ENCODE measurements around the gene C5orf52. TPM values are rescaled to one million over a fixed set of nuclear protein-coding genes. Genes with fewer than 3 reads are reported as not detected.

The C5orf52 gene
- total RNA-seq, result not detected

- Mint-ChIP-seq H3K27me3 (peaks cover 29% of the 10 kb centered on the region), H3K9me3 (no peaks in the 10 kb centered on the region), H3K4me3 (peak within 1 kb of the TSS; percentile 84), H3K27ac (peak within 1 kb of the TSS; percentile 88), H3K4me1 (peaks cover 32% of the 10 kb centered on the region), H3K36me3 (ENCODE audit: low read depth) (peaks cover 8% of the 10 kb centered on the region)
- ChIA-PET POLR2A (interaction anchor here (0.6 kb wide), 1 partner anchor 83 kb away, joined by 3 read pairs; no protein-coding TSS in a partner anchor), CTCF (interaction anchor here (0.5 to 1.1 kb wide), 3 partner anchors 14 to 328 kb away, joined by 3 to 4 read pairs (median 3); no protein-coding TSS in a partner anchor)
- peak; percentile 13 for DNase-seq
Measured at GRCh38 chr5:157670662-157671591, at the start of gene C5orf52. Gene C5orf52 (plus strand): TSS chr5:157671533. CDS start chr5:157671615, 82 bp downstream.

GRCh38 chr5:157624144-157624543 lies 47.2 kb upstream of the C5orf52 start:
- CTCF ChIA-PET, result no interaction called here
- POLR2A ChIA-PET, result no interaction called here
- H3K36me3 Mint-ChIP-seq (ENCODE audit: low read depth), result peaks cover 20% of the 10 kb centered on the region
- peaks cover 11% of the 10 kb centered on the region for H3K27me3 Mint-ChIP-seq
- DNase-seq, result no peak
- H3K4me3 Mint-ChIP-seq, result no peak overlapping the region
- peaks cover 8% of the 10 kb centered on the region for H3K4me1 Mint-ChIP-seq
- peaks cover 15% of the 10 kb centered on the region for H3K9me3 Mint-ChIP-seq
- no peak overlapping the region for H3K27ac Mint-ChIP-seq

GRCh38 chr5:157626831-157627230 lies 44.5 kb upstream of the C5orf52 start:
- no peak for DNase-seq
- Mint-ChIP-seq H3K27ac (no peak overlapping the region), H3K27me3 (peaks cover 15% of the 10 kb centered on the region), H3K9me3 (peaks cover 18% of the 10 kb centered on the region), H3K36me3 (ENCODE audit: low read depth) (peaks cover 12% of the 10 kb centered on the region), H3K4me1 (peaks cover 8% of the 10 kb centered on the region), H3K4me3 (no peak overlapping the region)
- ChIA-PET POLR2A (no interaction called here), CTCF (no interaction called here)

GRCh38 chr5:157630341-157630740 lies 41.0 kb upstream of the C5orf52 start:
- Mint-ChIP-seq H3K9me3 (peaks cover 9% of the 10 kb centered on the region), H3K4me3 (no peak overlapping the region), H3K27ac (no peak overlapping the region), H3K36me3 (ENCODE audit: low read depth) (peaks cover 4% of the 10 kb centered on the region), H3K4me1 (no peaks in the 10 kb centered on the region), H3K27me3 (peaks cover 6% of the 10 kb centered on the region)
- CTCF ChIA-PET, result interaction anchor here (1.3 to 2.0 kb wide), 4 partner anchors 13 to 113 kb away, joined by 3 to 5 read pairs (median 4); partner anchors contain the start of gene LSM11
- no peak for DNase-seq
- POLR2A ChIA-PET, result no interaction called here

- ChIA-PET CTCF (no interaction called here), POLR2A (no interaction called here)
- Mint-ChIP-seq H3K27me3 (peaks cover 3% of the 10 kb centered on the region), H3K27ac (no peak overlapping the region), H3K36me3 (ENCODE audit: low read depth) (no peaks in the 10 kb centered on the region), H3K9me3 (no peaks in the 10 kb centered on the region), H3K4me1 (no peaks in the 10 kb centered on the region), H3K4me3 (no peak overlapping the region)
- no peak for DNase-seq
Measured at GRCh38 chr5:157640406-157641066, 30.8 kb upstream of the C5orf52 start.

- CTCF ChIA-PET, result no interaction called here
Measured at GRCh38 chr5:157648275-157648990, 22.9 kb upstream of the C5orf52 start.

GRCh38 chr5:157649101-157649500 lies 22.2 kb upstream of the C5orf52 start:
- Mint-ChIP-seq H3K4me1 (peaks cover 16% of the 10 kb centered on the region), H3K27me3 (peaks cover 3% of the 10 kb centered on the region), H3K9me3 (peaks cover 17% of the 10 kb centered on the region), H3K4me3 (no peak overlapping the region), H3K36me3 (ENCODE audit: low read depth) (peaks cover 17% of the 10 kb centered on the region), H3K27ac (no peak overlapping the region)
- DNase-seq, result no peak
- POLR2A ChIA-PET, result no interaction called here
- CTCF ChIA-PET, result interaction anchor here (0.5 kb wide), 1 partner anchor 306 kb away, joined by 4 read pairs; no protein-coding TSS in a partner anchor

More at GRCh38 chr5:157648275-157648990, 22.9 kb upstream of the C5orf52 start:
- H3K27me3 Mint-ChIP-seq, result peaks cover 3% of the 10 kb centered on the region
- POLR2A ChIA-PET, result no interaction called here
- H3K4me1 Mint-ChIP-seq, result peaks cover 16% of the 10 kb centered on the region
- no peak for DNase-seq
- H3K9me3 Mint-ChIP-seq, result peaks cover 14% of the 10 kb centered on the region
- H3K27ac Mint-ChIP-seq, result no peak overlapping the region
- H3K36me3 Mint-ChIP-seq (ENCODE audit: low read depth), result peaks cover 13% of the 10 kb centered on the region
- no peak overlapping the region for H3K4me3 Mint-ChIP-seq

GRCh38 chr5:157650991-157651611 lies 20.2 kb upstream of the C5orf52 start:
- POLR2A ChIA-PET, result no interaction called here
- Mint-ChIP-seq H3K4me1 (peaks cover 16% of the 10 kb centered on the region), H3K9me3 (peaks cover 33% of the 10 kb centered on the region), H3K36me3 (ENCODE audit: low read depth) (peaks cover 21% of the 10 kb centered on the region), H3K27ac (peak overlapping the region; percentile 85), H3K27me3 (no peaks in the 10 kb centered on the region), H3K4me3 (no peak overlapping the region)
- CTCF ChIA-PET, result interaction anchor here (1.3 to 1.9 kb wide), 3 partner anchors 10 to 93 kb away, joined by 6 to 10 read pairs (median 7); partner anchors contain the start of gene LSM11
- DNase-seq, result no peak

- peak; percentile 80 for DNase-seq
- CTCF ChIA-PET, result interaction anchor here (1.3 to 1.9 kb wide), 4 partner anchors 9 to 92 kb away, joined by 3 to 10 read pairs (median 6); partner anchors contain the start of gene LSM11
- Mint-ChIP-seq H3K4me1 (peaks cover 16% of the 10 kb centered on the region), H3K27me3 (no peaks in the 10 kb centered on the region), H3K27ac (peak overlapping the region; percentile 85), H3K9me3 (peaks cover 38% of the 10 kb centered on the region), H3K36me3 (ENCODE audit: low read depth) (peaks cover 21% of the 10 kb centered on the region), H3K4me3 (peak overlapping the region; percentile 51)
- POLR2A ChIA-PET, result interaction anchor here (0.7 kb wide), 1 partner anchor 107 kb away, joined by 3 read pairs; no protein-coding TSS in a partner anchor
Measured at GRCh38 chr5:157651623-157652376, 19.5 kb upstream of the C5orf52 start.

GRCh38 chr5:157652377-157652692 lies 19.0 kb upstream of the C5orf52 start, which contains the start of gene SOX30:
Gene SOX30 (minus strand): TSS chr5:157652438. CDS start chr5:157652078, 360 bp downstream.
- H3K4me3 Mint-ChIP-seq, result peak within 1 kb of the TSS; percentile 51
- H3K4me1 Mint-ChIP-seq, result peaks cover 16% of the 10 kb centered on the region
- DNase-seq, result no peak
- CTCF ChIA-PET, result interaction anchor here (0.6 to 1.9 kb wide), 3 partner anchors 9 to 322 kb away, joined by 3 to 10 read pairs (median 3); no protein-coding TSS in a partner anchor
- peak within 1 kb of the TSS; percentile 85 for H3K27ac Mint-ChIP-seq
- H3K27me3 Mint-ChIP-seq, result no peaks in the 10 kb centered on the region
- H3K9me3 Mint-ChIP-seq, result peaks cover 38% of the 10 kb centered on the region
- POLR2A ChIA-PET, result interaction anchor here (0.7 kb wide), 1 partner anchor 107 kb away, joined by 3 read pairs; no protein-coding TSS in a partner anchor
- H3K36me3 Mint-ChIP-seq (ENCODE audit: low read depth), result peaks cover 21% of the 10 kb centered on the region

- DNase-seq, result no peak
- CTCF ChIA-PET, result no interaction called here
- peaks cover 31% of the 10 kb centered on the region for H3K36me3 Mint-ChIP-seq (ENCODE audit: low read depth)
- POLR2A ChIA-PET, result interaction anchor here (0.6 kb wide), 1 partner anchor 39 kb away, joined by 3 read pairs; no protein-coding TSS in a partner anchor
- peaks cover 5% of the 10 kb centered on the region for H3K4me1 Mint-ChIP-seq
- peaks cover 3% of the 10 kb centered on the region for H3K27me3 Mint-ChIP-seq
- H3K4me3 Mint-ChIP-seq, result no peak overlapping the region
- H3K9me3 Mint-ChIP-seq, result peaks cover 54% of the 10 kb centered on the region
- no peak overlapping the region for H3K27ac Mint-ChIP-seq
Measured at GRCh38 chr5:157657516-157657915, 13.8 kb upstream of the C5orf52 start.

Measured in activated CD4-positive, alpha-beta T cell treated with anti-CD3 and anti-CD28 coated beads, Interleukin-2, amount 10 ng/mL, durations not matched to agents 7 days and 5 days (primary cell).